ENCODE data around the gene ADAR.
A peak's percentile ranks its signal among the peaks of the same experiment; 100 is the strongest.
"Not testable (repeated sequence)": the region's sequence is repeated elsewhere in the genome, so short reads cannot be mapped to it uniquely, and the experiment has no call there.

ADAR gene
- 269 to 971 (median 309) reads per million in 17 experiments for total RNA-seq

- peak; percentile 94 to 98 (median 97) for DNase-seq
These were observed at the start of gene ADAR for GRCh38 chr1:154607609-154608396. Gene ADAR, minus strand, starts transcription at chr1:154608186. Its CDS starts 180 bp downstream, at chr1:154608006.

GRCh38 chr1:154657556-154657955 lies 49.6 kb upstream of the ADAR start:
- peak; percentile 66 to 83 (median 78) for DNase-seq

- no peak for DNase-seq
These were observed 44.9 kb upstream of the ADAR start for GRCh38 chr1:154652893-154653292.

GRCh38 chr1:154644724-154645123 lies 36.7 kb upstream of the ADAR start:
- not testable (repeated sequence) for DNase-seq

GRCh38 chr1:154641534-154641933 lies 33.5 kb upstream of the ADAR start:
- no peak for DNase-seq

- DNase-seq: no peak
These were observed 31.9 kb upstream of the ADAR start for GRCh38 chr1:154639876-154640275.

- DNase-seq: no peak
These were observed 27.2 kb upstream of the ADAR start for GRCh38 chr1:154635171-154635570.

GRCh38 chr1:154629675-154630073 lies 21.7 kb upstream of the ADAR start:
- no peak for DNase-seq

GRCh38 chr1:154629061-154629674 lies 21.2 kb upstream of the ADAR start:
- peak in 2 of 4 experiments; percentile 13 to 17 for DNase-seq

- no peak for DNase-seq
These were observed 20.1 kb upstream of the ADAR start for GRCh38 chr1:154628121-154628405.

GRCh38 chr1:154627257-154628120 lies 19.5 kb upstream of the ADAR start:
- peak; percentile 88 to 94 (median 92) for DNase-seq

- DNase-seq: peak in 3 of 4 experiments; percentile 17 to 38 (median 25)
These were observed 18.7 kb upstream of the ADAR start for GRCh38 chr1:154626456-154627256.

GRCh38 chr1:154624746-154625643 lies 17.0 kb upstream of the ADAR start:
- DNase-seq: peak in 1 of 4 experiments; percentile 10

- DNase-seq: peak; percentile 81 to 95 (median 86)
These were observed 15.4 kb upstream of the ADAR start for GRCh38 chr1:154623358-154623757.

GRCh38 chr1:154622503-154623039 lies 14.6 kb upstream of the ADAR start:
- DNase-seq: no peak

GRCh38 chr1:154621875-154622274 lies 13.9 kb upstream of the ADAR start:
- DNase-seq: no peak

- peak; percentile 20 to 61 (median 46) for DNase-seq
These were observed 12.8 kb upstream of the ADAR start for GRCh38 chr1:154620751-154621150.

- DNase-seq: no peak
These were observed 11.4 kb upstream of the ADAR start for GRCh38 chr1:154619181-154619948.

GRCh38 chr1:154616659-154617345 lies 8.8 kb upstream of the ADAR start:
- DNase-seq: no peak

All from suppressor macrophage (primary cell).